ENCODE data around the gene CFAP99.

The CFAP99 gene

GRCh38 chr4:2497931-2498330, 79.2 kb downstream of the CFAP99 start:
- no peak for ATAC-seq
- TF ChIP-seq ZNF565 (CRISPR knock-in tag; conservative IDR thresholded peaks at IDR 0.05; ENCODE audit: low read depth): no peak
- TF ChIP-seq PATZ1 (CRISPR knock-in tag; IDR thresholded peaks at IDR 0.05; ENCODE audit: borderline replicate concordance): no peak
- no peak for TF ChIP-seq CSDC2 (CRISPR knock-in tag; IDR thresholded peaks at IDR 0.05)
- TF ChIP-seq GLIS3 (CRISPR knock-in tag; IDR thresholded peaks at IDR 0.05): no peak
- no peak for TF ChIP-seq ZC3H10 (CRISPR knock-in tag; IDR thresholded peaks at IDR 0.05)
- no peak for TF ChIP-seq ZNF8 (CRISPR knock-in tag; IDR thresholded peaks at IDR 0.05)

GRCh38 chr4:2500547-2500946, 81.8 kb downstream of the CFAP99 start:
- TF ChIP-seq ZNF565 (CRISPR knock-in tag; conservative IDR thresholded peaks at IDR 0.05; ENCODE audit: low read depth) (no peak), TSHZ2 (CRISPR knock-in tag; IDR thresholded peaks at IDR 0.05) (no peak), ESRRG (CRISPR knock-in tag; IDR thresholded peaks at IDR 0.05) (no peak), POU6F1 (CRISPR knock-in tag; IDR thresholded peaks at IDR 0.05; ENCODE audit: borderline replicate concordance, low read depth) (no peak), BACH2 (CRISPR knock-in tag; IDR thresholded peaks at IDR 0.05; ENCODE audit: borderline replicate concordance) (no peak), ZC3H10 (CRISPR knock-in tag; IDR thresholded peaks at IDR 0.05) (no peak), ZFP30 (CRISPR knock-in tag; IDR thresholded peaks at IDR 0.05) (no peak), ARNTL (CRISPR knock-in tag; IDR thresholded peaks at IDR 0.05; ENCODE audit: borderline replicate concordance, low read depth) (no peak), ZFP3 (CRISPR knock-in tag; IDR thresholded peaks at IDR 0.05) (no peak), ZNF8 (CRISPR knock-in tag; IDR thresholded peaks at IDR 0.05) (no peak), TCF4 (CRISPR knock-in tag; IDR thresholded peaks at IDR 0.05; ENCODE audit: borderline replicate concordance) (no peak), RARB (CRISPR knock-in tag; IDR thresholded peaks at IDR 0.05) (no peak), ISL1 (CRISPR knock-in tag; IDR thresholded peaks at IDR 0.05) (no peak)
- ATAC-seq: no peak

- no peak for TF ChIP-seq TCF4 (CRISPR knock-in tag; IDR thresholded peaks at IDR 0.05; ENCODE audit: borderline replicate concordance)
- no peak for TF ChIP-seq CSDC2 (CRISPR knock-in tag; IDR thresholded peaks at IDR 0.05)
- no peak for TF ChIP-seq TOX (CRISPR knock-in tag; IDR thresholded peaks at IDR 0.05; ENCODE audit: borderline replicate concordance)
- no peak; the same call in 2 of the 3 replicates for ATAC-seq
Observed at GRCh38 chr4:2501034-2501594, 82.4 kb downstream of the CFAP99 start.

GRCh38 chr4:2503809-2504208, 85.1 kb downstream of the CFAP99 start:
- TF ChIP-seq ZC3H10 (CRISPR knock-in tag; IDR thresholded peaks at IDR 0.05): no peak
- TF ChIP-seq ESRRG (CRISPR knock-in tag; IDR thresholded peaks at IDR 0.05): no peak
- no peak for TF ChIP-seq CREB5 (CRISPR knock-in tag; IDR thresholded peaks at IDR 0.05; ENCODE audit: low read depth)
- TF ChIP-seq ZNF565 (CRISPR knock-in tag; conservative IDR thresholded peaks at IDR 0.05; ENCODE audit: low read depth): no peak
- no peak for TF ChIP-seq TSHZ2 (CRISPR knock-in tag; IDR thresholded peaks at IDR 0.05)
- TF ChIP-seq ZNF70 (CRISPR knock-in tag; IDR thresholded peaks at IDR 0.05): no peak
- no peak for ATAC-seq

All from SK-N-SH treated with all-trans-retinoic acid at 6 μM for 48 hours (cell line).